Subcutaneous abdominal adipose tissue (tissue), 5 donors: ENCODE measurements around the gene EPC2.
"Not testable (repeated sequence)": the region's sequence is repeated elsewhere in the genome, so short reads cannot be mapped to it uniquely, and the experiment has no call there.

Source experiments
- H3K27ac ChIP-seq: one replicate; pipeline ENCODE4 v1.7.0; 2013; ENCODE audit warnings: low read depth, mild to moderate bottlenecking, inconsistent platforms, low read length, moderate library complexity
- H3K27me3 ChIP-seq, 5 donors: one replicate each; pipeline ENCODE4 v1.7.0; 2013; ENCODE audit warnings: low read length in 5 of 5, inconsistent platforms in 1 of 5; ENCODE audit not compliant: control insufficient read depth in 5 of 5, insufficient read depth in 4 of 5
- H3K36me3 ChIP-seq, 5 donors: one replicate each; pipeline ENCODE4 v1.7.0; 2013; ENCODE audit warnings: low read length in 5 of 5; ENCODE audit not compliant: control insufficient read depth in 5 of 5, insufficient read depth in 5 of 5
- H3K4me1 ChIP-seq, 5 donors: one replicate each; pipeline ENCODE4 v1.7.0; 2013; ENCODE audit warnings: low read length in 5 of 5, mild to moderate bottlenecking in 3 of 5, moderate library complexity in 1 of 5; ENCODE audit not compliant: control insufficient read depth in 5 of 5, insufficient read depth in 5 of 5
- H3K4me3 ChIP-seq, 5 donors: one replicate each; pipeline ENCODE4 v1.7.0; 2013; ENCODE audit warnings: low read length in 5 of 5, low read depth in 1 of 5
- H3K9ac ChIP-seq, 5 donors: one replicate each; pipeline ENCODE4 v1.7.0; 2013; ENCODE audit warnings: low read length in 5 of 5, mild to moderate bottlenecking in 4 of 5, moderate library complexity in 3 of 5
- H3K9me3 ChIP-seq, 5 donors: one replicate each; pipeline ENCODE4 v1.7.0; 2013; ENCODE audit warnings: low read length in 5 of 5; ENCODE audit not compliant: control insufficient read depth in 5 of 5
- donor health status: healthy.
- donor health status: healthy.
- donor health status: healthy.
- donor health status: healthy.
- donor health status: healthy.

The EPC2 gene

DNA sequence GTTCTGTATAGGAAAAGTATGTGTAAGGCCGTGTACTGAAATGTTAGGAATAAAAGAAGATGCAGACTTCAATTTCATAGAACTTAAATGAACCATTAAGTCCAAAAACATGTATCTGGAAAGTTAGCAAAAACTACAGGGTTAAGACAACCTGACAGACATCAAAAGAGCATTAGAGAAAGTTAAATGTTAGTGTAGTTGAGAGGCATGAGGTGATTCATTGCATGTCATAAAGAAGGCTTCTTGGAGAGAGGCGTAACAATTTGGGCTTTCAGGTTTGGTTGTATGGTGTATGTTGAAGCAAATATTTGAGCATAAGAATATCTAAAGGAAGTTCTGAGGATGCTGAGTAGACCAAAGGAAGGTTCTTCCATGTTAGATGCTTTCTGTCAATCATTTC is 6.3 kb downstream of the EPC2 start:
- peaks cover 0 to 28% (median 22%) of the 10 kb centered on the region in 5 donors for H3K4me1 ChIP-seq
- H3K27me3 ChIP-seq, result no peaks in the 10 kb centered on the region
- no peaks in the 10 kb centered on the region for H3K9me3 ChIP-seq
- no peak overlapping the region for H3K9ac ChIP-seq
- no peak overlapping the region for H3K27ac ChIP-seq
- no peaks in the 10 kb centered on the region for H3K36me3 ChIP-seq
- no peak overlapping the region for H3K4me3 ChIP-seq

- peaks cover 0 to 24% (median 18%) of the 10 kb centered on the region in 5 donors for H3K4me1 ChIP-seq
- no peak overlapping the region for H3K4me3 ChIP-seq
- H3K9ac ChIP-seq, result no peak overlapping the region
These were observed 7.4 kb downstream of the EPC2 start for GRCh38 chr2:148651972-148652371.

GRCh38 chr2:148653437-148653836 is 8.9 kb downstream of the EPC2 start:
- H3K27me3 ChIP-seq, result no peaks in the 10 kb centered on the region
- no peaks in the 10 kb centered on the region for H3K9me3 ChIP-seq
- no peak overlapping the region for H3K4me3 ChIP-seq
- H3K36me3 ChIP-seq, result no peaks in the 10 kb centered on the region
- no peak overlapping the region for H3K27ac ChIP-seq
- peaks cover 0 to 35% (median 18%) of the 10 kb centered on the region in 5 donors for H3K4me1 ChIP-seq
- H3K9ac ChIP-seq, result no peak overlapping the region

More at GRCh38 chr2:148651972-148652371, 7.4 kb downstream of the EPC2 start:
- Histone ChIP-seq H3K9me3 (no peaks in the 10 kb centered on the region), H3K27me3 (no peaks in the 10 kb centered on the region), H3K27ac (no peak overlapping the region), H3K36me3 (no peaks in the 10 kb centered on the region)

DNA sequence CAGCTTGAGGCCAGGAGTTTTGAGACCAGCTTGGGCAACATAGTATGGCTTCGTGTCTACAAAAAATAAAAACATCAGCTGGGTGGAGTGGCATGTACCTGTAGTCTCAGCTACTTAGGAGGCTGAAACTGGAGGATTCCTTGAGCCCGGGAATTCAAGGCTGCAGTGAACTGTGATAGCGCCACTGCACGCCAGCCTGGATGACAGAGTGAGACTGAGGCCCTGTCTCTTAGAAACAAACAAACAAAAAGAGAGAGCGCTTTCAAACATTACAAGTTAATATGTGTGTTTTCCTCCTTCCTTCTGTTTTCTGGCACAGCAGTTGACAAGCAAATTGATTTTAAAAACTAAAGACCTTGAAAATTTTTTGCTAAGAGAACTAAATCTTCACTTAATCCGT is 9.9 kb downstream of the EPC2 start:
- no peak overlapping the region for H3K9ac ChIP-seq
- no peak overlapping the region for H3K27ac ChIP-seq
- peaks cover 0 to 43% (median 20%) of the 10 kb centered on the region in 5 donors for H3K4me1 ChIP-seq
- H3K4me3 ChIP-seq, result no peak overlapping the region
- no peaks in the 10 kb centered on the region for H3K36me3 ChIP-seq
- H3K9me3 ChIP-seq, result no peaks in the 10 kb centered on the region
- H3K27me3 ChIP-seq, result no peaks in the 10 kb centered on the region

- Histone ChIP-seq H3K9ac (no peak overlapping the region), H3K27ac (no peak overlapping the region), H3K4me1 (peaks cover 2 to 45% (median 24%) of the 10 kb centered on the region in 5 donors), H3K4me3 (no peak overlapping the region), H3K27me3 (no peaks in the 10 kb centered on the region), H3K36me3 (no peaks in the 10 kb centered on the region), H3K9me3 (no peaks in the 10 kb centered on the region)
These were observed 12.0 kb downstream of the EPC2 start for GRCh38 chr2:148656516-148656915.

DNA sequence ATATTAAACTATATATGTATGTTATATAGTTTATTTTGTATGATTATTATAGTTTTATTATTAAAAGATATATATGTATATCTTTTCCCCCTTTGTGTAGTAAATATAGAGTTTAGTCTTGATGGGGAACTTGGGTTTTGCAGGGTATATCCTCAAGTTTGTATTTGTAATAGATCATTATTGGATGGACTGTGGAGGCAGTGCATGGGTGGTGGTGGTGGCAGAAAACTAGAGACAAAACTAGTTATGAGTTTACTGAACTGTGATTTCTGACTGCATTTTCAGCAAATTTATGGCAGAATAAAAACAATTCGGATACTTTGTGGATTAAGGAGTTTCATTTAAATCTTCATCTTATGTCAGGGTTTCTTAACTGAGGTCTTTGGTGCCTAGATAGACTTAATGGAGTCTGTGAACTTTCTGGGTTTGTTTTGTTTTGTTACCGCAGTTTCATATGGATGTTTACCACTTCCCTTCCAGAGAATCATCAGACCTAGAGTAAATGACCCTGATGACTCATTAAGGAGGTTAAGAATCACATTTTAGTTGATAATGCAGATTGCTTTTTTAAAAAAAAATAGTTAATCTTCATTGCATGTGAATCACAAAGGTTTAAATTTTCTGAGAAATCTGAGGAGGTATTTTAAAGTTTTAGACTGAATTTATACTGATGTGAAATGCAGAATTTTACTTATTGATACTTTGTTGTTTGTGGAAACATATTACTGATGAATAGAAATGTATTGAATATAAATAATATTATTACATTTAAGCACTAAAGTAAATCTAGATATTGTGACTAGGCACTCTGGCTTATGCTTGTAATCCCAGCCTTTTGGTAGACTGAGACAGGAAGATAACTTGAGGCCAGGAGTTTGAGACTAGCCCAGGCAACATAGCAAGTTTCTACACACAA is 14.5 kb downstream of the EPC2 start:
- Histone ChIP-seq H3K9ac (no peak overlapping the region), H3K4me3 (no peak overlapping the region), H3K36me3 (no peaks in the 10 kb centered on the region), H3K27me3 (no peaks in the 10 kb centered on the region), H3K9me3 (no peaks in the 10 kb centered on the region), H3K27ac (no peak overlapping the region), H3K4me1 (peaks cover 2 to 33% (median 12%) of the 10 kb centered on the region in 5 donors)

DNA sequence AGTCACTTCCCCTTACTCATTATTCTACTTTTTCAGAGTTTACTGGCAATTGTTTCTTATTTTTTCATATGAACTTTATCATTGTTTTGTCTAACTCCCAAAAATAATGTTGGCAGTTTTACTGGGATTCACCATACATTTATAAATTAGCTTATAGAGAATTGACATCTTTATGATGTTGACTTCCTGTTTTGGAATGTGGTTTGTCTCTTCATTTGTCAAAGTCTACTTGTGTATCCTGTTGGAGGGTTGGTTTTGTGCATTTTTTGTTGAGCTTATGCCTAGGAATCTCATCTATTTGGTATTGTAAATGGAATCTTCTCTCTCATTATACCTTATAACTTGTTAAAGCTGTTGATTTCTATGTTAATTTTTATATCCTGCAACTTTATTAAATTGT is 16.4 kb downstream of the EPC2 start:
- Histone ChIP-seq H3K4me3 (no peak overlapping the region), H3K27me3 (no peaks in the 10 kb centered on the region), H3K9me3 (no peaks in the 10 kb centered on the region), H3K9ac (no peak overlapping the region), H3K36me3 (no peaks in the 10 kb centered on the region), H3K27ac (no peak overlapping the region), H3K4me1 (peaks cover 2 to 31% (median 12%) of the 10 kb centered on the region in 5 donors)

DNA sequence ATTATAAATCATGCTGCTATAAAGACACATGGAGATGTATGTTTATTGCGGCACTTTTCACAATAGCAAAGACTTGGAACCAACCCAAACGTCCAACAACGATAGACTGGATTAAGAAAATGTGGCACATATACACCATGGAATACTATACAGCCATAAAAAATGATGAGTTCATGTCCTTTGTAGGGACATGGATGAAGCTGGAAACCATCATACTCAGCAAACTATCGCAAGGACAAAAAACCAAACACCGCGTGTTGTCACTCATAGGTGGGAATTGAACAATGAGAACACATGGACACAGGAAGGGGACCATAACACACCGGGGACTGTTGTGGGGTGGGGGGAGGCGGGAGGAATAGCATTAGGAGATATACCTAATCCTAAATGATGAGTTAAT is 17.8 kb downstream of the EPC2 start:
- H3K4me3 ChIP-seq, H3K9me3 ChIP-seq, H3K36me3 ChIP-seq, H3K27me3 ChIP-seq, H3K27ac ChIP-seq, H3K9ac ChIP-seq: not testable (repeated sequence)
- H3K4me1 ChIP-seq, result peaks cover 2 to 31% (median 9%) of the 10 kb centered on the region in 5 donors

DNA sequence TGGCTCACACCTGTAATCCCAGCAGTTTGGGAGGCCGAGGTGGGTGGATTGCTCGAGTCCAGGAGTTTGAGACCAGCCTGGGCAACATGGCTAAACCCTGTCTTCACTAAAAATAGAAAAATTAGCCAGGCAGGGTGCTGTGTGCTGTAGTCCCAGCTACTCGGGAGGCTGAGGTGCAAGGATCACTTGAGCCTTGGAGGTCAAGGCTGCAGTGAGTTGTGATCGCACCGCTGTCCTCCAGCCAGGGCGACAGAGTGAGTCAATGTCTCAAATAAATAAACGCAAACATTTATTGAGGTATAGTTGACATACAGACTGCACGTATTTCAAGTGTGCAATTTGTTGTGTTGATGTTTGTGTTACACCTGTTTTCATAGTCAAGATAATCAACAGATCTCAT is 19.7 kb downstream of the EPC2 start:
- peaks cover 2 to 16% (median 4%) of the 10 kb centered on the region in 5 donors for H3K4me1 ChIP-seq
- no peak overlapping the region for H3K27ac ChIP-seq
- no peak overlapping the region for H3K4me3 ChIP-seq

GRCh38 chr2:148666555-148666954 is 22.0 kb downstream of the EPC2 start:
- Histone ChIP-seq H3K4me3 (no peak overlapping the region), H3K4me1 (peaks cover 0 to 12% (median 4%) of the 10 kb centered on the region in 5 donors), H3K36me3 (no peaks in the 10 kb centered on the region), H3K9ac (no peak overlapping the region), H3K27me3 (no peaks in the 10 kb centered on the region), H3K9me3 (no peaks in the 10 kb centered on the region), H3K27ac (no peak overlapping the region)

More for the DNA sequence above, 19.7 kb downstream of the EPC2 start:
- Histone ChIP-seq H3K9me3 (no peaks in the 10 kb centered on the region), H3K9ac (no peak overlapping the region), H3K36me3 (no peaks in the 10 kb centered on the region), H3K27me3 (no peaks in the 10 kb centered on the region)
